NCI-H146 (cell line): ENCODE results near the gene PYCR2.
A peak's percentile ranks its signal among the peaks of the same experiment; 100 is the strongest.
"Not testable (repeated sequence)": the region's sequence is repeated elsewhere in the genome, so short reads cannot be mapped to it uniquely, and the experiment has no call there.

Experiments used
- DNase-seq: peaks from one replicate; lab custom pipeline; 2025; lab: John Stamatoyannopoulos, UW

Gene PYCR2

GRCh38 chr1:225890346-225891228, 33.5 kb downstream of the PYCR2 start:
- no peak for DNase-seq

GRCh38 chr1:225889743-225890142, 34.3 kb downstream of the PYCR2 start:
- DNase-seq: no peak

- no peak for DNase-seq
Measured at GRCh38 chr1:225888898-225889601, 35.0 kb downstream of the PYCR2 start, which contains the start of gene LEFTY1. Gene LEFTY1 (minus strand): TSS chr1:225889146. CDS start chr1:225889066, 80 bp downstream.

- no peak for DNase-seq
Measured at GRCh38 chr1:225888289-225888897, 35.7 kb downstream of the PYCR2 start.

GRCh38 chr1:225887554-225888288, 36.3 kb downstream of the PYCR2 start:
- not testable (repeated sequence) for DNase-seq

GRCh38 chr1:225887030-225887314, 37.1 kb downstream of the PYCR2 start:
- no peak for DNase-seq

- no peak for DNase-seq
Measured at GRCh38 chr1:225886159-225887029, 37.7 kb downstream of the PYCR2 start.

GRCh38 chr1:225885336-225885735, 38.7 kb downstream of the PYCR2 start:
- DNase-seq: no peak

GRCh38 chr1:225883616-225884265, 40.3 kb downstream of the PYCR2 start:
- DNase-seq: no peak

GRCh38 chr1:225882694-225883615, 41.1 kb downstream of the PYCR2 start:
- DNase-seq: peak; percentile 61

GRCh38 chr1:225881959-225882693, 41.9 kb downstream of the PYCR2 start, which contains the start of gene TMEM63A:
Gene TMEM63A (minus strand): TSS chr1:225882380. CDS start chr1:225877580, 4,800 bp downstream.
- peak; percentile 58 for DNase-seq

- DNase-seq: no peak
Measured at GRCh38 chr1:225881081-225881958, 42.7 kb downstream of the PYCR2 start.

GRCh38 chr1:225880636-225881035, 43.4 kb downstream of the PYCR2 start:
- no peak for DNase-seq

GRCh38 chr1:225880222-225880588, 43.8 kb downstream of the PYCR2 start:
- no peak for DNase-seq

GRCh38 chr1:225879521-225880221, 44.4 kb downstream of the PYCR2 start:
- no peak for DNase-seq

GRCh38 chr1:225878282-225878681, 45.8 kb downstream of the PYCR2 start:
- DNase-seq: peak; percentile 25

- DNase-seq: peak; percentile 25
Measured at GRCh38 chr1:225877580-225877979, 46.5 kb downstream of the PYCR2 start.
